ENCODE data around the gene VDAC1.

The VDAC1 gene

GRCh38 chr5:134003817-134004625 lies 754 bp downstream of the VDAC1 start:
- peaks cover 22% of the 10 kb centered on the region for H3K4me1 ChIP-seq (ENCODE audit: control insufficient read depth, insufficient read depth, low read length)
- no peaks in the 10 kb centered on the region for H3K27me3 ChIP-seq (ENCODE audit: control insufficient read depth, insufficient read depth, low read length, poor library complexity, severe bottlenecking)
- no peaks in the 10 kb centered on the region for H3K9me3 ChIP-seq (ENCODE audit: control insufficient read depth, low read length)
- no peaks in the 10 kb centered on the region for H3K36me3 ChIP-seq (ENCODE audit: control insufficient read depth, insufficient read depth, low read length)
- peak overlapping the region; percentile 84 for H3K4me3 ChIP-seq (ENCODE audit: insufficient read depth, low read depth, low read length)
- H3K27ac ChIP-seq (ENCODE audit: insufficient read depth, low read depth, low read length, poor library complexity, severe bottlenecking), result peak overlapping the region; percentile 52
- 0 to 1% methylated on average over 90 of the region's 90 CpGs for WGBS, 2 experiments

- H3K27ac ChIP-seq (ENCODE audit: insufficient read depth, low read depth, low read length, poor library complexity, severe bottlenecking), result no peak overlapping the region
- 21 to 24% methylated on average over 11 of the region's 11 CpGs for WGBS, 2 experiments
- peak overlapping the region; percentile 84 for H3K4me3 ChIP-seq (ENCODE audit: insufficient read depth, low read depth, low read length)
- H3K4me1 ChIP-seq (ENCODE audit: control insufficient read depth, insufficient read depth, low read length), result peaks cover 22% of the 10 kb centered on the region
- no peaks in the 10 kb centered on the region for H3K9me3 ChIP-seq (ENCODE audit: control insufficient read depth, low read length)
- H3K36me3 ChIP-seq (ENCODE audit: control insufficient read depth, insufficient read depth, low read length), result no peaks in the 10 kb centered on the region
- no peaks in the 10 kb centered on the region for H3K27me3 ChIP-seq (ENCODE audit: control insufficient read depth, insufficient read depth, low read length, poor library complexity, severe bottlenecking)
Observed at GRCh38 chr5:134003064-134003816, 1.5 kb downstream of the VDAC1 start.

GRCh38 chr5:134001938-134002731 lies 2.6 kb downstream of the VDAC1 start:
- 91 to 97% methylated on average over 13 of the region's 13 CpGs for WGBS, 2 experiments
- Histone ChIP-seq H3K4me1 (ENCODE audit: control insufficient read depth, insufficient read depth, low read length) (peaks cover 14% of the 10 kb centered on the region), H3K36me3 (ENCODE audit: control insufficient read depth, insufficient read depth, low read length) (no peaks in the 10 kb centered on the region), H3K4me3 (ENCODE audit: insufficient read depth, low read depth, low read length) (no peak overlapping the region), H3K27ac (ENCODE audit: insufficient read depth, low read depth, low read length, poor library complexity, severe bottlenecking) (no peak overlapping the region), H3K9me3 (ENCODE audit: control insufficient read depth, low read length) (no peaks in the 10 kb centered on the region), H3K27me3 (ENCODE audit: control insufficient read depth, insufficient read depth, low read length, poor library complexity, severe bottlenecking) (no peaks in the 10 kb centered on the region)

GRCh38 chr5:134000696-134001453 lies 3.9 kb downstream of the VDAC1 start:
- Histone ChIP-seq H3K4me1 (ENCODE audit: control insufficient read depth, insufficient read depth, low read length) (peaks cover 19% of the 10 kb centered on the region), H3K9me3 (ENCODE audit: control insufficient read depth, low read length) (no peaks in the 10 kb centered on the region), H3K4me3 (ENCODE audit: insufficient read depth, low read depth, low read length) (no peak overlapping the region), H3K27ac (ENCODE audit: insufficient read depth, low read depth, low read length, poor library complexity, severe bottlenecking) (no peak overlapping the region), H3K27me3 (ENCODE audit: control insufficient read depth, insufficient read depth, low read length, poor library complexity, severe bottlenecking) (no peaks in the 10 kb centered on the region), H3K36me3 (ENCODE audit: control insufficient read depth, insufficient read depth, low read length) (no peaks in the 10 kb centered on the region)
- 90 to 91% methylated on average over 9 to 10 of the region's 10 CpGs for WGBS, 2 experiments

GRCh38 chr5:134000091-134000511 lies 4.7 kb downstream of the VDAC1 start:
- H3K4me1 ChIP-seq (ENCODE audit: control insufficient read depth, insufficient read depth, low read length), result peaks cover 27% of the 10 kb centered on the region
- H3K9me3 ChIP-seq (ENCODE audit: control insufficient read depth, low read length), result no peaks in the 10 kb centered on the region
- WGBS, 2 experiments, result 82 to 89% methylated on average over 5 of the region's 5 CpGs
- H3K36me3 ChIP-seq (ENCODE audit: control insufficient read depth, insufficient read depth, low read length), result no peaks in the 10 kb centered on the region
- H3K4me3 ChIP-seq (ENCODE audit: insufficient read depth, low read depth, low read length), result no peak overlapping the region
- H3K27me3 ChIP-seq (ENCODE audit: control insufficient read depth, insufficient read depth, low read length, poor library complexity, severe bottlenecking), result no peaks in the 10 kb centered on the region
- H3K27ac ChIP-seq (ENCODE audit: insufficient read depth, low read depth, low read length, poor library complexity, severe bottlenecking), result no peak overlapping the region

GRCh38 chr5:133998807-133999206 lies 6.0 kb downstream of the VDAC1 start:
- no peak overlapping the region for H3K27ac ChIP-seq (ENCODE audit: insufficient read depth, low read depth, low read length, poor library complexity, severe bottlenecking)
- no peaks in the 10 kb centered on the region for H3K27me3 ChIP-seq (ENCODE audit: control insufficient read depth, insufficient read depth, low read length, poor library complexity, severe bottlenecking)
- no peaks in the 10 kb centered on the region for H3K36me3 ChIP-seq (ENCODE audit: control insufficient read depth, insufficient read depth, low read length)
- WGBS, 2 experiments, result 93 to 95% methylated on average over 6 to 7 of the region's 7 CpGs
- no peaks in the 10 kb centered on the region for H3K9me3 ChIP-seq (ENCODE audit: control insufficient read depth, low read length)
- no peak overlapping the region for H3K4me3 ChIP-seq (ENCODE audit: insufficient read depth, low read depth, low read length)
- peaks cover 27% of the 10 kb centered on the region for H3K4me1 ChIP-seq (ENCODE audit: control insufficient read depth, insufficient read depth, low read length)

- WGBS, 2 experiments, result 90 to 94% methylated on average over 6 of the region's 6 CpGs
- Histone ChIP-seq H3K4me3 (ENCODE audit: insufficient read depth, low read depth, low read length) (no peak overlapping the region), H3K4me1 (ENCODE audit: control insufficient read depth, insufficient read depth, low read length) (peaks cover 21% of the 10 kb centered on the region), H3K27ac (ENCODE audit: insufficient read depth, low read depth, low read length, poor library complexity, severe bottlenecking) (no peak overlapping the region), H3K27me3 (ENCODE audit: control insufficient read depth, insufficient read depth, low read length, poor library complexity, severe bottlenecking) (no peaks in the 10 kb centered on the region), H3K36me3 (ENCODE audit: control insufficient read depth, insufficient read depth, low read length) (no peaks in the 10 kb centered on the region), H3K9me3 (ENCODE audit: control insufficient read depth, low read length) (no peaks in the 10 kb centered on the region)
Observed at GRCh38 chr5:133998042-133998441, 6.7 kb downstream of the VDAC1 start.

- Histone ChIP-seq H3K27me3 (ENCODE audit: control insufficient read depth, insufficient read depth, low read length, poor library complexity, severe bottlenecking) (no peaks in the 10 kb centered on the region), H3K4me1 (ENCODE audit: control insufficient read depth, insufficient read depth, low read length) (peaks cover 13% of the 10 kb centered on the region), H3K27ac (ENCODE audit: insufficient read depth, low read depth, low read length, poor library complexity, severe bottlenecking) (no peak overlapping the region), H3K9me3 (ENCODE audit: control insufficient read depth, low read length) (no peaks in the 10 kb centered on the region), H3K4me3 (ENCODE audit: insufficient read depth, low read depth, low read length) (no peak overlapping the region), H3K36me3 (ENCODE audit: control insufficient read depth, insufficient read depth, low read length) (no peaks in the 10 kb centered on the region)
- 74% methylated on average over 3 of the region's 3 CpGs for WGBS, 2 experiments
Observed at GRCh38 chr5:133996683-133997252, 8.0 kb downstream of the VDAC1 start.

- peaks cover 13% of the 10 kb centered on the region for H3K4me1 ChIP-seq (ENCODE audit: control insufficient read depth, insufficient read depth, low read length)
- no peak overlapping the region for H3K27ac ChIP-seq (ENCODE audit: insufficient read depth, low read depth, low read length, poor library complexity, severe bottlenecking)
- peaks cover 2% of the 10 kb centered on the region for H3K36me3 ChIP-seq (ENCODE audit: control insufficient read depth, insufficient read depth, low read length)
- H3K27me3 ChIP-seq (ENCODE audit: control insufficient read depth, insufficient read depth, low read length, poor library complexity, severe bottlenecking), result no peaks in the 10 kb centered on the region
- WGBS, 2 experiments, result 69 to 76% methylated on average over 7 of the region's 7 CpGs
- H3K9me3 ChIP-seq (ENCODE audit: control insufficient read depth, low read length), result no peaks in the 10 kb centered on the region
- no peak overlapping the region for H3K4me3 ChIP-seq (ENCODE audit: insufficient read depth, low read depth, low read length)
Observed at GRCh38 chr5:133995883-133996563, 8.8 kb downstream of the VDAC1 start.
